Body of pancreas (tissue), 4 donors: ENCODE measurements around the gene LRRC61. TPM values are rescaled to one million over a fixed set of nuclear protein-coding genes. Genes with fewer than 3 reads are reported as not detected.

ENCODE experiments used
- ATAC-seq: fragments of 150-250 bp; one replicate; pipeline ENCODE4 v1.9.1; 2016
- DNase-seq, 4 donors: peaks; one replicate each; pipeline ENCODE4 v3.0.0-alpha.2; 2019
- H3K27ac ChIP-seq, 4 donors: fragments of 200-600 bp; sonication (generic); 1 replicate in 3 of 4; 2 replicates in 1 of 4; pipeline versions ENCODE4 v1.5.1 to v1.6.1; 2016 to 2019; ENCODE audit warnings: mild to moderate bottlenecking in 1 of 4, mixed read lengths in 1 of 4, moderate library complexity in 1 of 4
- H3K27me3 ChIP-seq, 2 donors: fragments of 200-600 bp; sonication (generic); one replicate each; pipeline ENCODE4 v1.6.0; 2016; ENCODE audit warnings: mild to moderate bottlenecking in 1 of 2
- H3K36me3 ChIP-seq, 2 donors: fragments of 200-600 bp; sonication (generic); replicated peaks in 1 of 2; 2 replicates each; pipeline ENCODE4 v1.5.1; 2016; ENCODE audit warnings: low read depth in 2 of 2; ENCODE audit not compliant: insufficient read depth in 1 of 2
- H3K4me1 ChIP-seq: fragments of 200-600 bp; sonication (generic); one replicate; pipeline ENCODE4 v1.6.0; 2016
- H3K4me3 ChIP-seq, 2 donors: fragments of 200-600 bp; sonication (generic); 1 replicate in 1 of 2; 2 replicates in 1 of 2; pipeline ENCODE4 v1.5.1; 2016 to 2019
- H3K9me3 ChIP-seq, 3 donors: fragments of 200-600 bp; sonication (generic); 1 replicate in 2 of 3; 2 replicates in 1 of 3; pipeline ENCODE4 v1.5.1; 2016
- CTCF ChIP-seq, 7 experiments: fragments of 450-650 bp in 4 of 7; fragments of 200-600 bp in 3 of 7; sonication (generic) in 3 of 7; IDR thresholded peaks; one replicate each; pipeline ENCODE4 v1.5.1; 2016 to 2019; ENCODE audit warnings: antibody characterized with exemption in 7 of 7
- POLR2A ChIP-seq, 3 donors: fragments of 450-650 bp; IDR thresholded peaks; one replicate each; pipeline ENCODE4 v1.6.1; 2016; ENCODE audit warnings: antibody characterized with exemption in 3 of 3, mild to moderate bottlenecking in 2 of 3
- WGBS, 2 donors: methylation state at CpG; one replicate each; pipeline ENCODE4 v1.1.5; 2017; 5-methylcytosine and 5-hydroxymethylcytosine counted together
- intact Hi-C: fragments of 100-400 bp; cut with DNase I; formaldehyde crosslinking; loops from one replicate; pipeline ENCODE4 v1.15.1; 2023
- total RNA-seq, 2 donors: library from RNA; depleted of rRNA; stranded (reverse); fragments of >200 nt; gene quantifications; one replicate each; pipeline ENCODE4 v1.1.0, GENCODE V29; 2016

The LRRC61 gene
- total RNA-seq, 2 donors from 2014 or later = 4.9 to 25.2 TPM

GRCh38 chr7:150379441-150380379 lies 56.6 kb downstream of the LRRC61 start:
- whole genome bisulfite sequencing, 2 donors = 2 to 3% methylated on average over 29 to 51 of the region's 52 CpGs
- intact Hi-C loops = no loop called here
- Histone ChIP-seq H3K9me3 (no peaks in the 10 kb centered on the region), H3K4me1 (peaks cover 64% of the 10 kb centered on the region), H3K4me3 (peak overlapping the region; percentile 22 to 80), H3K36me3 (no peaks in the 10 kb centered on the region), H3K27ac (peak overlapping the region; percentile 92 to 98 (median 95)), H3K27me3 (no peaks in the 10 kb centered on the region)
- no peak for DNase-seq
- TF ChIP-seq POLR2A (IDR thresholded peaks at IDR 0.05) (no peak), CTCF (IDR thresholded peaks at IDR 0.05) (no peak)
- peak; percentile 3 for ATAC-seq

GRCh38 chr7:150380463-150380862 lies 57.3 kb downstream of the LRRC61 start:
- WGBS, 2 donors = 59 to 63% methylated on average over 11 of the region's 11 CpGs
- H3K27ac ChIP-seq = peak overlapping the region in 2 of 4 donors; percentile 97 to 98
- intact Hi-C loops = no loop called here
- H3K4me1 ChIP-seq = peaks cover 59% of the 10 kb centered on the region
- H3K27me3 ChIP-seq = no peaks in the 10 kb centered on the region
- H3K4me3 ChIP-seq = no peak overlapping the region
- no peaks in the 10 kb centered on the region for H3K36me3 ChIP-seq
- DNase-seq (no peak), ATAC-seq (no peak)
- TF ChIP-seq CTCF (IDR thresholded peaks at IDR 0.05) = no peak
- no peak for TF ChIP-seq POLR2A (IDR thresholded peaks at IDR 0.05)
- H3K9me3 ChIP-seq = no peaks in the 10 kb centered on the region

GRCh38 chr7:150381096-150381495 lies 57.9 kb downstream of the LRRC61 start:
- WGBS, 2 donors = 66 to 78% methylated on average over 8 to 9 of the region's 9 CpGs
- no peak for TF ChIP-seq CTCF (IDR thresholded peaks at IDR 0.05)
- TF ChIP-seq POLR2A (IDR thresholded peaks at IDR 0.05) = no peak
- peak overlapping the region in 1 of 4 donors; percentile 98 for H3K27ac ChIP-seq
- no peaks in the 10 kb centered on the region for H3K36me3 ChIP-seq
- no peak for ATAC-seq
- H3K4me3 ChIP-seq = no peak overlapping the region
- no peaks in the 10 kb centered on the region for H3K27me3 ChIP-seq
- H3K4me1 ChIP-seq = peaks cover 53% of the 10 kb centered on the region
- no peaks in the 10 kb centered on the region for H3K9me3 ChIP-seq
- intact Hi-C loops = no loop called here
- DNase-seq = no peak

- H3K9me3 ChIP-seq = no peaks in the 10 kb centered on the region
- no peaks in the 10 kb centered on the region for H3K36me3 ChIP-seq
- TF ChIP-seq CTCF (IDR thresholded peaks at IDR 0.05) = no peak
- TF ChIP-seq POLR2A (IDR thresholded peaks at IDR 0.05) = no peak
- ATAC-seq (no peak), DNase-seq (no peak)
- no peak overlapping the region for H3K4me3 ChIP-seq
- H3K4me1 ChIP-seq = peaks cover 46% of the 10 kb centered on the region
- WGBS, 2 donors = 100% methylated on average over 1 of the region's 1 CpG
- intact Hi-C loops = no loop called here
- no peak overlapping the region for H3K27ac ChIP-seq
- no peaks in the 10 kb centered on the region for H3K27me3 ChIP-seq
Measured at GRCh38 chr7:150381785-150382122, 58.6 kb downstream of the LRRC61 start.
